Muscle of arm (tissue), 12 donors: ENCODE results near the gene NPHP1. TPM values are rescaled to one million over a fixed set of nuclear protein-coding genes. Genes with fewer than 3 reads are reported as not detected.
"Not testable (repeated sequence)": the region's sequence is repeated elsewhere in the genome, so short reads cannot be mapped to it uniquely, and the experiment has no call there.

Experiments
- DNase-seq: peaks from one replicate; pipeline ENCODE4 v3.0.0-alpha.2; 2013
- polyA plus RNA-seq, 12 donors: library from polyadenylated mRNA; unstranded; fragments of 120-200 nt; gene quantifications; one replicate each; pipeline ENCODE4 v1.2.1, GENCODE V29; 2013; ENCODE audit not compliant: insufficient read length in 12 of 12

Gene NPHP1
- polyA plus RNA-seq, 12 donors: 3.8 to 18.0 (median 7.1) TPM; not detected in 1

DNA sequence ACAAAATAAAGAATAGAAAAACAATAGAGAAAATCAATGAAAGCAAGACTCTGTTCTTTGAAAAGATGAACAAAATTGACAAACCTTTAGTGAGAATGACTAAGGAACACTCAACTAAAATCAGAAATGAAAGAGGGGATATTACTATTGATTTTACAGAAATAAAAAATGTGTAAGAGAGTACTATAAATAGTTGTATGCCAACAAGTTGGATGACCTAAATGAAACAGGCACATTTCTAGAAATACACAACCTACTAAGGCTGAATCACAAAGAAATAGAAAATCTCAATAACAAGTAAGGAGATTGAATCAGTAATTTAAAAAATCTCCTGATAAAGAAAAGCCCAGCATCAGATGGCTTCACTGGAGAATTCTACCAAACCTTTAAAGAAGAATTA, 70.8 kb downstream of the NPHP1 start:
- no peak for DNase-seq

DNA sequence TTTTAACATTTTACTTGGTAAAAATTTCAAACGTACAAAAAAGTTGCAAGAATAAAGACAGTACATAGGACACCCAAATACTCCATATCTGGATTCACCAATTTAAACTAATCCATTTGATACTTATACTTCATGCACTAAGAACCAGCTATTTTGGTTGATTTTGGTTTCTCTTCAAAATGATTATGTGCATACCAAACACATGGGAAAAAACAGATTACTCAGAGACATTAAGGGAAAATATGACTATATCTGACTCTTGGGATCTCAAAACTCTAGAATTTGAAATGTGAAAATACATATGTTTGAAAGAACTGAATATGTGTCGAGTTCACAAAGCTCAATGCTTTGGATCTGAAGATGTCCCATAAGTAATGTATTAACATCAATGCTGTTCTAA, 73.6 kb downstream of the NPHP1 start:
- no peak for DNase-seq

DNA sequence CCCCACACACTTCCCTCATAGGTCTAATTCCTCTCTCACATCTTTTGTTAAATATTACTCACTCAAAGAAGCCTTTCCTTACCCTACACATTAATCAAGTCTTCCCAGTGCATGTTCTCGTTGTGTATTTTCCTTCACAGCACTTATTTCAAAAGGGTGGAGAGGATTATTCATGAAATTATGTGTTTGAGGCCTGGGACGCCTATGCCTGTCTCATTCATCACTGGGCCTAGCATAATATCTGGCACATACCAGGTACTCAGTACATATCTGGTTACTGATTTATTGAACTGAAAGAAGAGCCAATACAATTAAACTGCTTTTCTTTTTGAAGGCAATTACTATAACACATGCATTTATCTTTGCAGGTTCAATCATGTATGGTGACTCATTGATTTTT, 74.1 kb downstream of the NPHP1 start:
- DNase-seq: no peak

DNA sequence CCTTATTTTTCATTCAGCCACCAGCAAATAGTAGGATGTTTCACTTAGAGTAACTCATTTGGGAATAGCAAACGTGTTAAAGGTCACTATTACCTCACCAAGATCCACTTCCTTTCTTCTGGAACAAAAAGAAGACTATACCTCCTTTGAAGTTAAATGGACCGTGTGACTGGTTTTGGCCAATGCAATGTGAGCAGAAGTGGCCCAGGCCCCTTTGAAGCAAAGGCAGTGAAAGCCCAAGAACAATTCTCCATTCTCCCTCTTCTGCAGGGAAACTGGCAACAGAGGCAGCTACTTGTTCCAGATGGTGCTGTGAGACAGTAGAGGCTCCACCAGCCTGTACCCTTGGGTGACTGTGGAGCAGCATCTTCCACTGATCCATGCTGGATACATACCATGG, 77.9 kb downstream of the NPHP1 start:
- DNase-seq: no peak

DNA sequence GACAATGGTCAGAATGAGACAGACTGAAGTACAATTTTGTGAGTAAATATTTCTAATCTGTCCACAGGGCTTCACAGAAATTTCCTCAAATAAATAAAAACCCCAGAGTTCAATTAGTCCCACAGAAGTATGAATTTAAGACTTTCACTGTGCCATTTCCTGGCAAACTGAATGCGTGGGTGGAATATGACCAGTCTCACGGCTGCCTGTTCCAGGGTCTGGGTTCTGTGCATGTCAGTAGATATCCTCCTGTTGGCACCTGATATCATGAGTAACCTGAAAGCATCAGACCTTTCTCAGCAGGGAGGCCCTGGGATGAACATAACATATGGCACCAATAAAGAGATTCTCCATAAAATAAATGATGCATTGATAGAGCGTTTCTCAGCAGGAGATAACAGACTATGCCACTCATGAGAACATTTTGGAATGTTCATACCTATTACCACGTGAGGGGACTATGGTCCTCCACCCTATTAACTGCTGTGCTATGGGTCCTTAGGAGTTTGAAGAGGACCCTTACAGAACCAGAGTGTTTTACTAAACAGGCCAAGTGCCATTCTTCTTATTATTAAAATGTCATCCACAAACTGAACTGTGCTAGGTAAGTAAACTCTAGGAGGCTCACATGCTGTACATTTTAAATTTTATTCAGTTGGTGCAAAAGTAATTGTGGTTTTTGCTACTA, 78.6 kb downstream of the NPHP1 start:
- DNase-seq: no peak

DNA sequence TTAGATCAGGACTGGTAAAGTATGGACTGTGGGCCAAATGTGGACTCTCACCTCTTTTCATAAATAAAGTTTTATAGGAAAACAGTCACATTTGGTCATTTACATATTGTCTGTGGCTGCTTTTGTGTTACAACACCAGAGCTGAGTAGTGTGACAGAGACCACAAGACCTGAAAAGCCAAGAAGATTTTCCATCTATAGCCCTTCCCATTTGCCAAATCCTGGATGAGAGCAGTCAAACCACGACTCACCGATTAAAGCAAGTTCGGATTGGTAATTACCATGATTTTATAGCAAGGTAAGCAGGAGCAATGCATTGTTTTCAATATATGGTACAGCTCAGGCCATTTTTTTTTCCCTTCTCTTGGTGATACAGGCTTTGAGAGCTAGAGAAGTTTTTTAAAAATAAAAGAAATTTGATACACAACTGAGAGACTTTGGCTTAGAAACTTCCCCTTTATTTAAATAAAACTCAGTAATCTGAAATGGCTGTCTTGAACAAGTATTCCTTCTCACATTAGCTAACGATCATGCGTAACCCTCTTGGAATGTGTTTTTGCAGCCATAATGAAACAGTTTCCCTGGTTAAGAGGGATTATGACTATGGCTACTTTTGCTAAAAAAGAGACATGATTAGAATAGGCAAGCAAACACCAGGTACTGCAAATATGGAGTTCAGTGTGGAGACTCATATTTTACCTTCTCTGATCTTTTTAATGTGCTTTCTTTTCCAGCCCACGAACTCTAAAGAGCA, 79.7 kb downstream of the NPHP1 start:
- DNase-seq: no peak

DNA sequence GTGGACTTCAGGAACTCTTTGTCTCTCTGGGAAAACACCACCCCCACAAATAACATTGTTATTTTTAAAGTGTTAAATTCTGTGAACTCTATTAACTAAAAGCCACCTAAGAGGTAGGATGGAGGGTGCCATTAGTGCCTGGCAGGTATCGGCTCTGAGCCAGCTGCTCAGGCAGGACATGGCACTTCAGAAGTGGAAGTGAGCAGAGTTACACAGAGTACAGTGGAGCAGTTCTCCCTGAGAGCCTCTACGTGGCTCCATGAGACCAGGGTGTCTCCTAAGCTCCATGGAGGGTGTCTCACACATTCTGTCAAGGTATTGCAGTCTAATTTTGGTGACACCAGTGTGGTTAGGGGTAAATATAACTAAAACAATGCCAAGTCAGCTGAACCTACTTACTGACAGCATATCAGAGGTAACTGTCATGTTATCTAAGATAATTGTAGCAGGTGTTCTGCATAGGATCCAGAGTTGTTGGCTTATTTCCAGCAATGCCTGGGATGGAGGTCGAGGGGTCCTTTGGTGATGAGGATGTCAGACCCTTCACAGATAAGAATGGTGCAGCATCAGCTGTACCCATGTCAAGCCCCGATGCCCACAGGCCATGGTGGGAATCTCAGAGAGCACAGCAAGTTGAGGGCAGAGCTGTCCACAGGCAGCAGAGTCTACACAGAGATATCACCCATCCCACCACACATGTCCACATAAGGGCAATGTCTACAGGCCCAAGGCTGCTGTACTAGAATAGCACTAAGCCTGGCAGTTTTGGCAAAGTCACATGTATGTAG, 80.6 kb downstream of the NPHP1 start:
- DNase-seq: no peak

DNA sequence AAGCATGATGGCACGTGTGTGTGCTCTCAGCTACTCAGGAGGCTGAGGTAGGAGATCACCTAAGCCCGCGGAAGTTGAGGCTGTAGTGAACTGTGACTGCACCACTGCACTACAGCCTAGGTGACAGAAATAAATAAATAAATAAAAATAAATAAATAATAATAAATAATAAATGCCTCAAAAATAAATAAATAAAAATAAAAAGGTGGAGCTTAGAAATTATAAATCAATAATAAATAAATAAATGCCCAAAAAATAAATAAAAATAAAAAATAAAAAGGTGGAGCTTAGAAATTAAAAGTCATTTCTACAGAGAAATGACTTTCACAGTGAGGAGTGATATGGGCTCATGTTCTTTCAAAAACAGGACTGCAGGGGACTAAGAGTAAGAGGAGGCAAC, 83.2 kb downstream of the NPHP1 start:
- DNase-seq: no peak

DNA sequence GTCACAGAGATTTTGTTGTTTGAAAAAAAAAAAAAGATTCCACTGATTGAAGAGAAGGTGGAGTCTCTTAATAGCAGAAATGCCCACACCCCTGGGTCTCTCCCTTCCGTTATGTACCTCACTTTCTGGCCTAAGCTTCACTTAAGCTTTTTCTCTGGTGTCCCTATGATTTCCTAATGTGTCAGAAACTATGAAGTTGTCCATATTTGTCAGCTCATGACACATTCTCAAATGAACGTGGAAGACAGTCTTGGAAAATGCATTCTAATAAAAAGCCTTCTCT, 83.8 kb downstream of the NPHP1 start:
- no peak for DNase-seq

DNA sequence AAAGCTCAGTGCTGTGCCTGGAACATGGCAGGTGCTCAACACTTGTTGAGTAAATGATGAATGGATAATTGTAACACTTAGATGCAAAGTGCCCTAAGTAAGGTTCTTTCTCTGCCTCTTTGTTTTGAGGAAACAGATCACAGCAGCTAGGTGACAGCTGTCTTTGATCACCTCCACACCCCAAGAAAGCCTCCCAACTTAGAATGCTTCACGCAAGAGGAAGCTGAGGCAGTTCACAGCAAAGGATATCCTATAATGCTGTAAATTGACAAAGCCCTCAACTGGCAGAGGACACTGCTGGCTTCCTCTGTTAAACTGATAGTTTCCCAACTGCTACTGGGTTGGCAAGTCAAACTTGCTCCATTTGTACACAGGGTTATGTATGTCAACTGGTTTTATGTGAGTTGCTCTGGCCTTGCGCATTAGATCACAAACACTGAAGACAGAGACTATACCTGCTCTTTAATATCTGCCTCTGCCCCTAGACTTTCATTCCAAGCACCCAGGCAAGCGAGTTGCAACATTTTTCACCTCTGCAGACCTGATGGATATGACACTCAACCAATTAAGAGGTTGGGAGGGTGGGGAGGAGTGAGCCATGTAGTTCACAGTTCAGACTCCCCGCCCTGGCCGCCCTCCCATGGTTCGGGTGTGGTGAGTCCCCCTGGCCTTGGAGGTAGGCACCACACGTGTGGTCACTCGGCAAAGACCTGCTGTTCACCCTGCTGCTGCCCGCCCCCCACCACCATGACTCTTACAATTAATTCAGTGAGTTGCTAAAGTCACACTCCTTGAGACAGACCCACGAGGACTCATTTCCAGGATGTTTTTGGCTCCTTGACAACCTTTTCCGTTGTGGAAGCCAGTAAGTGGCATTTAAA, 84.4 kb downstream of the NPHP1 start:
- no peak for DNase-seq

DNA sequence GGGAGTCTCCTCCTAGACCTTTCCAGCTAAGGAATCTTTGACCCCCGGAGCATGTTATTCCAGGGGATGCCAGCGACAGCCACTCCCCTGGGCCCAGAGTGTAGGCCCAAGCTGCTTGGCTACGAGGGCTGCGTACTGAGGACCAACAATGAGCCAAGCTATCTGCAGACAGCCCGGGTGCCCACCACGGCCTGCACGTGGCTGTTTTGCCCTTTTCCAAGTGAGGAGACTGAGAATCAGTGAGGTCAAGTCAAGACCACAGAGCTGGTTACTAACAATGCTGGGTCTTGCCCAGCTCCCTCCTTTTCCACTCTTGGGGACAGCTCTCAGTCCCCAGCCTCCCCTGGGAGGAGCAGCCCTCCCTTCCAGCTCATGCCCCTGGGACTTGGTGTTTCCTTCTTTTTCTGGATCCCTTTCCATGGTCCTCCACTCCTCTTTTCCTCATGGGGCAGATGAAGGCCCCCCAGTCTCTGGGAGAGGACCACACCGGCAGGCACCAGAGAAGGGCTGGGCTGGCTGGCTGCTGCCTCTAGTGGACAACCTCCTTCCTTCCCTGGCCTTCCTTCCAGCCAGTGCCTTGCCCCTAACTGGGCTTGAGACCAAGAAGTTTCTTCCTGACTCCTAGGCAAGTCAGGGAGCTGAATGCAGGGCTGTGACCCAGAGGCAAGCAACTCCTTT, 88.6 kb downstream of the NPHP1 start:
- no peak for DNase-seq

DNA sequence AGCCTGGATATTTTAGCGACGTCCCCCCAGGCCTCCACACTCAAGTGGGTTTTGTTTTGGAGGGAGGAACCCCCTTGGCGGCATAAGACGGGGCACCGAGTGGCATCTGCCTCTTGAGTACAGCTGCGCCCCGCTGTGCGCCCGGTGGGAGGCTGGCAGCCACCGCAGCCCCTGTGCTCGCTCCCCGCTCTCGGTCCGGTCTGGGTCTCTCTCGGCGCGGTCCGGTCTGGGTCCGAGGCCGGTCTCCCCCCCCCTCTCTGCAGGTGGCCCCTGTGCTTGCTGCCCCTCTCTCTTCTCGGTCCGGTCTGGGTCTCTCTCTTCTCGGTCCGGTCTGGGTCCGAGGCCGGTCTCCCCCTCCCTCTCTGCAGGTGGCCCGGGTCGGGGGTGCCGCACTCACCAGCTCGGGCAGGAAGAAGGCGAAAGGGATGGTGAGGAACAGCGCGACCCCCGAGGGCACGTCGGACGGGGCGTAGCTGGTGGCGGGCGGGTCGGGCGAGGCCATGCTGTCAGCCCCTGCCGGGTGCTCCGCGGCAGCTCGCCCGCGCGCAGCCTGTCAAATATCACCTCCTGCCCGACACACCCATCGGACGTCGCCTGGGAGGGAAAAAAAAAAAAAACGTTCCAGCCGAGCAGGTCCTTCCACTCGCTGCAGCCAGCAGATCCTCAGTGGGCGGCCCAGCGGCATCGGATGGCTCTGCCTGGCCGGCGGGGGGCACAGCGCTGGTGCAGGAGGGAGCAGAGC, 89.4 kb downstream of the NPHP1 start, which contains the start of gene MALL:
Gene MALL, minus strand, starts transcription at position 532 of the 742 bp plus-strand sequence. Its CDS starts 30 bp downstream, at position 502.
- no peak for DNase-seq

DNA sequence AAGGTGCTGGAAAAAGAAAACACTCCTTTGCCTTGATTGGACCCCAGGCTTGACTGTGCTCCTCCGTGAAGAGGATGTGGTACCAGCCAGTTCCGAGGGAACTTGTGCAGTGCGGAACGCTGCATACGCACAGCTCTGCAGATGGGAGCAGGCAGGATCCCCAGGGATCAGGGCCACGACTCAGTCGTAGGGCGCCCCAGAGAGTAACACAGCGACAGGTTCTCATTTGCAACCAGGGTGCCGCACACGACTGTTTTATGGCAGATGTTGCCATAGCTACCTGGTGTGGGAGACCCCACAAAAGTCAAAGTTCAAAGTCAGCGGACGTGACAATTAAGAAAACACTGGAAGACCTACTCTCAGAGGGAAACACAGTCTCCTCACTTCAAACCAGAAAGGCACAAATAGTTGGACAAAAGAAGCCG, 90.0 kb downstream of the NPHP1 start:
- DNase-seq: no peak

DNA sequence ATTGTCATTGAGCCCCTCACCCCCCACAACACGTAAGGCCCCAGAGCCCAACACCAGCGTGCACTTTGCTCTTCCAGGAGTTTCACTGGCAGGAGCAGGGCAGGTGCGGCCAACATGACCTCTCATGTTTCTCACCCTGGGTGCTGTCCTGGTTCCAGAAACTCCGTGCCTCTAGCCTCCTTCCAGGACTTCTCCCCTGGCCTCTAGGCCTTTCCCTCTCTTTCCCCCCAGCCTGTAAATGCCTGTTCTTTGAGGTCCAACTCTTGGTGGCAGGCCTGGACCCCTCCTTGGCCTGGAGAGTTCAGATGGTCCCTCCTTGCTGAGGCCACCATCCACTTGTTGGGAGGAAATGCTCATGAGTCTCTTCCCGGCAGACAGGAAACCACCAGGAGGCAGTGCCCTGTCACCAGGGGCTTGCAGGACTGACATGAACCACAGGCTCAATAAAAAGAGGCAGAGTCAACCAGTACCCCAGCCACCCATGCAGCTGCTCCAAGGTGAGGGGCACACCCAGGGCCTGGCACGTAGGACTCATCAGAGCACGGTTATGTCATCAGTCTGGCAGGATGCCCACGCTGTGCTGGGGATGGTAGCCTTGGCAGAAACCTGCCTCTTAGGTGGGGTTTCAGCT, 90.7 kb downstream of the NPHP1 start:
- no peak for DNase-seq

DNA sequence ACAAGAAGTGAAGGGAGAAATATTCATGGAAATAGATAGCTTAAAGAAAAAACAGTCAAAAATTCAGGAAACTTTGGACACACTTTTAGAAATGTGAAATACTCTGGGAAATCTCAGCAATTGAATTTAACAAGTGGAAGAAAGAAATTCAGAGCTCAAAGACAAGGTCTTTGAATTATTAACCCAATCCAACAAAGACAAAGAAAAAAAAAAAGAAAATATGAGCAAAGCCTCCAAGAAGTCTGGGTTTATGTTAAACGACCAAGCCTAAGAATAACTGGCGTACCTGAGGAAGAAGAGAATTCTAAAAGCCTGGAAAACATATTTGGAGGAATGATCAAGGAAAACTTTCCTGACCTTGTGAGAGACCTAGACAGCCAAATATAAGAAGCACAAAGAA, 96.5 kb downstream of the NPHP1 start:
- DNase-seq: not testable (repeated sequence)

DNA sequence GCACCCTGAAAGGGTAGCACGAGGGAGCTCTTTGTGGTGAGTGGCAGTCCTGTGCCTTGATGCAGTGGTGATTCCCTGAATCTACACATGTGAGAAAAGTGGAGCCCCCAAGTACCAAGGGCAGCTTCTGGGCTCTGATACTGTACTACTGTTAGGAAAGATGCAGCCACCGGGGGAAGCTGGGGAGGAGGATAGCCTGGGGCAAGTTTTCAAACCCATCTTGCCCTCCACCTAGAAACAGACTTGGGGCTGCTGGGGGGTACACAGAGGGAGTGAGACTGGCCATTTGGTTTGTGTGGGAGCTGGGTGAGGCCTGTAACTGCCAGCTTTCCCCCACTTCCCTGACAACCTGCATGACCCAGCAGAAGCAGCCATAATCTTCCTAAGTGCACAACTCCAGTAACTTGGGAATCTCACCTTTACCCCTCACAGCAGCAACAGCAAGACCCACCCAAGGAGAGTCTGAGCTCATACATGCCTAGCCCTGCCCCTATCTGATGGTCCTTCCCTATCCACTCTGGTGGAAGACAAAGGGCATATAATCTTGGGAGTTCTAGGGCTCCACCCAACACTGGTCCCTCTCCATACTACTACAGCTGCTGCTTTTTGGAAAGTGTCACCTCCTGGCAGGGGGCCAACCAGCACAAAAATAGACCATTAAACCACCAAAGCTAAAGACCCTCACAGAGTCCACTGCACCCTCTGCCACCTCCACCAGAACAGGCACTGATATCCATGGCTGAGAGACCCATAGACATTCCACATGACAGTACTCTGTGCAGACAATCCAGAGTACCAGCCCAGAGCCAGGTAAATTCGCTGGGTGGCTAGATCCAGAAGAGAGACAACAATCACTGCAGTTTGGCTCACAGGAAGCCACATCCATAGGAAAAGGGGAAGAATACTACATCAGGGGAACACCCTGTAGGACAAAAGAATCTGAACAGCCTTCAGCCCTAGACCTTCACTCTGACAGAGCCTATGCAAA, 97.4 kb downstream of the NPHP1 start:
- no peak for DNase-seq

DNA sequence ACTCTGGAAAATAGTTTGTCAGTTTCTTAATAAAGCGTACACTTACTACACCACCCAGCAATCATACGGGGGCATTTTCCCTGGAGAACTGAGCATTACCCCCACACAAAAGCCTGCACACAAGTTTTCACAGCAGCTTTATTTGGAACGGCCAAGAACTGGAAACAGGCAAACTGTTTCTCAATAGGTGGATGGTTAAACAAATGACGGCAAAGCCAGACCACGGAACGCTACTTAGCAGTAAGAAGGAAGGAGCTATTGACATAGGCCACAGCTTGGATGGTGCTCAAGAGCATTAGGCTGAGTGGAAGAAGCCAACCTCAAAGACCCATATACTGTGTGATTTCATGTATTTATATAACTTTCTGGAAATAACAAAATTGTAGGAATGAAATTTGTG, 98.2 kb downstream of the NPHP1 start:
- DNase-seq: no peak

DNA sequence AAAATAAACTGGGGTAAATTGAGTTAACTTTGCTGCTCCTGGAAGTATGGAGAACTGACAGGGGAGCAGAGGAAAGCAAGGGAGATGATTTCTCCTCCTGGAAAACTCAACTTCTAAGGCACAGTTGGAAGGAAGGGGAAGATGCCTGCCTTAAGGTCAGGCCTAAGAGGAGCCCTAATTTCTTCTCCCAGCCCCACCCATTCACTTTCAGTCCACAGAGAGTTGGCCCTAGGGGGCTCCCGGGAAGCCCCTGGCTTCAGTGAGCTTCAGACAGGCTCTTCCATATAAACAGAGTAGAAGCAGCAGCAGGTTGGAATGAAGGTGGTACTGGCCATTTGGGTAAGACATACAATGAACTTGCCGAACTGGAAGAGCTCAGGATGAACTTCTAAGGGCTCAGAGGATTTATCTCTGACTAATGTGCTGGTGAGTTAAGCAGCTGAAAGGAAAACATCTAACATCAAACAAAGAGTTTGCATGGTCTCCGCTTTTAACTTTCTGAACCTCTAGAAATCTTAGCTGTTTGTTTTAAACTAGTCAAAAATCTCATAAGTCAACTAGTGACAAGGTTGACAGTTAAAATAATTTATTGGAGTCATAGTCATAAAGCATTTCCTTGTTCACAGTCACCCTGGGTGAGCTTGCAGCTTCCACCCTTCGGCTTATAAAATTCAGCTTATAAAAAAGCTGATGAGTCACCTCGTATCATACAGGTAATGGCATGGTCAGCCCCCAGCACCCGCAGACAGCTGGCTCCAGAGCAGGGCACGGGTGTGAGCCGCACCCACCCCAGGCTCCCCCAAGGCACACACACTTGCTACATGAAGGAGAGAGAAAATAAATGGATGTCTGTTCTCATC, 99.0 kb downstream of the NPHP1 start:
- DNase-seq: no peak
